H1 (cell line): ENCODE measurements around the gene SCAF1. TPM values are rescaled to one million over a fixed set of nuclear protein-coding genes. Genes with fewer than 3 reads are reported as not detected.

ENCODE experiments used
- CTCF ChIA-PET: fragments of 300-600 bp; sonication (Branson Sonifier 250); formaldehyde crosslinking; loops from one replicate; lab custom pipeline; 2021; ENCODE audit not compliant: partially characterized antibody; lab: Charles Lee
- POLR2A ChIA-PET: fragments of 300-600 bp; sonication (Branson Sonifier 250); formaldehyde crosslinking; loops from one replicate; lab custom pipeline; 2021; ENCODE audit warnings: inconsistent platforms; ENCODE audit not compliant: partially characterized antibody; lab: Charles Lee
- DNase-seq, 2 experiments: peaks; one replicate each; pipeline versions ENCODE4 v3.0.0 to v3.0.0-alpha.2; 2010 to 2022; ENCODE audit warnings: low spot score in 2 of 2, low read depth in 1 of 2, mixed read lengths in 1 of 2
- FAIRE-seq: peaks from 2 replicates; lab custom pipeline; 2011; peaks lifted over from hg19 to GRCh38; lab: Jason Lieb, UNC
- H2AFZ ChIP-seq: 2 replicates; pipeline ENCODE4 v1.8.1; 2012; ENCODE audit warnings: low read length, inconsistent platforms
- H2AK5ac ChIP-seq: 2 replicates; pipeline ENCODE4 v1.6.1; 2013; ENCODE audit warnings: low read depth, low read length
- H2BK120ac ChIP-seq: replicated peaks from 2 replicates; pipeline ENCODE3; 2013; ENCODE audit warnings: low read depth, low read length, inconsistent platforms
- H2BK12ac ChIP-seq: 2 replicates; pipeline ENCODE4 v1.6.1; 2013; ENCODE audit warnings: low read depth, low read length
- H2BK15ac ChIP-seq: 2 replicates; pipeline ENCODE4 v1.6.1; 2013; ENCODE audit warnings: low read length
- H2BK20ac ChIP-seq: 2 replicates; pipeline ENCODE4 v1.6.1; 2013; ENCODE audit warnings: low read length
- H2BK5ac ChIP-seq: 2 replicates; pipeline ENCODE4 v1.6.1; 2013; ENCODE audit warnings: low read depth, low read length
- H3K14ac ChIP-seq: 2 replicates; pipeline ENCODE4 v1.6.1; 2013; ENCODE audit warnings: inconsistent platforms; ENCODE audit not compliant: insufficient read length
- H3K18ac ChIP-seq: 2 replicates; pipeline ENCODE4 v1.6.1; 2013; ENCODE audit warnings: low read length; ENCODE audit errors: extremely low read depth
- H3K23ac ChIP-seq: 2 replicates; pipeline ENCODE4 v1.6.1; 2013; ENCODE audit warnings: inconsistent platforms; ENCODE audit not compliant: insufficient read length
- H3K23me2 ChIP-seq: 2 replicates; pipeline ENCODE4 v1.6.1; 2013; ENCODE audit warnings: low read depth, low read length
- H3K27ac ChIP-seq: 2 replicates; pipeline ENCODE4 v1.6.1; 2011; ENCODE audit warnings: low read depth, low read length, inconsistent platforms
- H3K27me3 ChIP-seq, 4 experiments: replicated peaks in 1 of 4; 1 replicate in 1 of 4; 2 replicates in 3 of 4; pipeline versions ENCODE4 v1.6.1 to v1.8.1; 2011 to 2013; ENCODE audit warnings: low read length in 3 of 4, mild to moderate bottlenecking in 3 of 4, inconsistent platforms in 2 of 4, mixed read lengths in 2 of 4, moderate library complexity in 1 of 4; ENCODE audit not compliant: control insufficient read depth in 3 of 4, insufficient read depth in 3 of 4; ENCODE audit errors: extremely low read depth in 1 of 4
- H3K36me3 ChIP-seq, 4 experiments: 2 replicates each; pipeline versions ENCODE4 v1.6.1 to v1.8.1; 2011 to 2013; ENCODE audit warnings: mild to moderate bottlenecking in 4 of 4, low read length in 3 of 4, moderate library complexity in 2 of 4, control low read depth in 1 of 4, inconsistent platforms in 1 of 4; ENCODE audit not compliant: insufficient read depth in 4 of 4, control insufficient read depth in 2 of 4
- H3K4ac ChIP-seq: replicated peaks from 2 replicates; pipeline ENCODE3; 2013; ENCODE audit warnings: low read length, low read depth, mixed read lengths, inconsistent platforms; ENCODE audit not compliant: insufficient read length
- H3K4me1 ChIP-seq, 4 experiments: replicated peaks in 1 of 4; 1 replicate in 1 of 4; 2 replicates in 3 of 4; pipeline versions ENCODE4 v1.6.1 to v1.8.1; 2011 to 2013; ENCODE audit warnings: low read length in 3 of 4, inconsistent platforms in 2 of 4, mixed read lengths in 1 of 4; ENCODE audit not compliant: insufficient read depth in 4 of 4, control insufficient read depth in 3 of 4
- H3K4me2 ChIP-seq, 2 experiments: 2 replicates each; pipeline versions ENCODE4 v1.6.1 to v1.8.1; 2011 to 2013; ENCODE audit warnings: low read depth in 2 of 2, low read length in 2 of 2, control low read depth in 1 of 2, inconsistent platforms in 1 of 2, mild to moderate bottlenecking in 1 of 2; ENCODE audit not compliant: insufficient read depth in 1 of 2
- H3K4me3 ChIP-seq, 4 experiments: fragments of 200-600, 300-600 bp in 1 of 4; sonication (generic), shearing (Covaris generic), sonication (Bioruptor Twin) in 1 of 4; 2 replicates each; pipeline versions ENCODE4 v1.5.1 to v1.8.1; 2011 to 2016; ENCODE audit warnings: low read length in 4 of 4, low read depth in 3 of 4, control low read depth in 2 of 4, inconsistent platforms in 2 of 4, mild to moderate bottlenecking in 2 of 4, mixed read lengths in 1 of 4, moderate library complexity in 1 of 4; ENCODE audit not compliant: insufficient read depth in 2 of 4; ENCODE audit errors: extremely low read depth in 1 of 4
- H3K56ac ChIP-seq: replicated peaks from 2 replicates; pipeline ENCODE3; 2013; ENCODE audit warnings: low read depth, mild to moderate bottlenecking, mixed read lengths, low read length, inconsistent platforms; ENCODE audit not compliant: insufficient read length
- H3K79me1 ChIP-seq: 2 replicates; pipeline ENCODE4 v1.6.1; 2013; ENCODE audit warnings: low read depth, low read length, control low read depth
- H3K79me2 ChIP-seq, 2 experiments: 2 replicates each; pipeline versions ENCODE4 v1.6.1 to v1.8.1; 2012 to 2013; ENCODE audit warnings: low read length in 2 of 2, mild to moderate bottlenecking in 2 of 2, inconsistent platforms in 1 of 2; ENCODE audit not compliant: insufficient read depth in 2 of 2, control insufficient read depth in 1 of 2
- H3K9ac ChIP-seq, 4 experiments: replicated peaks in 1 of 4; 1 replicate in 1 of 4; 2 replicates in 3 of 4; pipeline versions ENCODE4 v1.6.1 to v1.8.1; 2011 to 2013; ENCODE audit warnings: low read depth in 3 of 4, low read length in 3 of 4, control low read depth in 2 of 4, mild to moderate bottlenecking in 2 of 4, moderate library complexity in 2 of 4, inconsistent platforms in 1 of 4; ENCODE audit errors: extremely low read depth in 1 of 4
- H3K9me3 ChIP-seq, 2 experiments: 2 replicates each; pipeline versions ENCODE4 v1.6.1 to v1.8.1; 2012 to 2013; ENCODE audit warnings: mild to moderate bottlenecking in 2 of 2, moderate library complexity in 2 of 2, control low read depth in 1 of 2, inconsistent platforms in 1 of 2, low read depth in 1 of 2, low read length in 1 of 2, mixed read lengths in 1 of 2; ENCODE audit not compliant: insufficient read depth in 2 of 2
- H4K20me1 ChIP-seq, 2 experiments: replicated peaks in 1 of 2; 2 replicates each; pipeline versions ENCODE3 to v1.8.1; 2011 to 2013; ENCODE audit warnings: inconsistent platforms in 2 of 2, low read length in 2 of 2, mild to moderate bottlenecking in 1 of 2; ENCODE audit not compliant: insufficient read depth in 2 of 2, control insufficient read depth in 1 of 2
- H4K5ac ChIP-seq: 2 replicates; pipeline ENCODE4 v1.6.1; 2013; ENCODE audit warnings: low read length, low read depth, mixed read lengths, inconsistent platforms; ENCODE audit not compliant: insufficient read length
- H4K8ac ChIP-seq: 2 replicates; pipeline ENCODE4 v1.8.0; 2013; ENCODE audit warnings: mild to moderate bottlenecking, moderate library complexity, low read length, inconsistent platforms; ENCODE audit not compliant: insufficient read depth; ENCODE audit errors: extremely low read depth
- H4K91ac ChIP-seq: replicated peaks from 2 replicates; pipeline ENCODE3; 2013; ENCODE audit warnings: low read length, mixed read lengths, inconsistent platforms; ENCODE audit not compliant: insufficient read length
- ATF3 ChIP-seq: IDR thresholded peaks from 2 replicates; pipeline ENCODE4 v1.6.1; 2011; ENCODE audit warnings: low read depth, mild to moderate bottlenecking, low read length; ENCODE audit not compliant: insufficient read depth
- BACH1 ChIP-seq: IDR thresholded peaks from 2 replicates; pipeline ENCODE4 v1.6.1; 2012; ENCODE audit warnings: low read length, improper control_type of control experiment
- CEBPB ChIP-seq: IDR thresholded peaks from 2 replicates; pipeline ENCODE4 v1.6.1; 2012; ENCODE audit warnings: low read depth, low read length
- POLR2A ChIP-seq, 2 experiments: IDR thresholded peaks; 1 replicate in 1 of 2; 2 replicates in 1 of 2; pipeline ENCODE4 v1.6.1; 2011; ENCODE audit warnings: low read depth in 2 of 2, low read length in 2 of 2, mild to moderate bottlenecking in 2 of 2; ENCODE audit errors: control extremely low read depth in 1 of 2
- POLR2AphosphoS5 ChIP-seq: IDR thresholded peaks from 2 replicates; pipeline ENCODE4 v1.6.1; 2011; ENCODE audit warnings: low read depth, low read length
- RBBP5 ChIP-seq: IDR thresholded peaks from 2 replicates; pipeline ENCODE4 v1.7.1; 2012; ENCODE audit warnings: low read depth, mild to moderate bottlenecking, inconsistent platforms, low read length, moderate library complexity, borderline replicate concordance
- SIX5 ChIP-seq: IDR thresholded peaks from 2 replicates; pipeline ENCODE4 v1.6.1; 2011; ENCODE audit warnings: mild to moderate bottlenecking, low read depth, low read length
- SUZ12 ChIP-seq: fragments of 200-600 bp; sonication (generic); IDR thresholded peaks from 2 replicates; pipeline ENCODE4 v1.6.1; 2012; ENCODE audit warnings: mild to moderate bottlenecking, inconsistent platforms, low read length, moderate library complexity, mixed read lengths
- WGBS, 2 experiments: shearing (Covaris generic) in 1 of 2; methylation state at CpG; one replicate each; pipeline versions ENCODE4 v1.1.6 to v1.1.7; 2013 to 2015; ENCODE audit warnings: low lambda C conversion rate in 2 of 2, mixed read lengths in 2 of 2, inconsistent platforms in 1 of 2, low coverage in 1 of 2, missing lambda C conversion rate in 1 of 2; ENCODE audit not compliant: insufficient replicate concordance in 2 of 2, insufficient coverage in 1 of 2, insufficient read length in 1 of 2; ENCODE audit errors: extremely low coverage in 1 of 2, missing lambda C conversion rate in 1 of 2; 5-methylcytosine and 5-hydroxymethylcytosine counted together
- polyA plus RNA-seq, 7 experiments: library from polyadenylated mRNA; depleted of rRNA in 3 of 7; stranded (reverse) in 5 of 7; unstranded in 2 of 7; fragments of >200 nt in 5 of 7; fragments of 200-250 nt in 2 of 7; gene quantifications; 1 replicate in 5 of 7; 2 replicates in 1 of 7; 4 replicates in 1 of 7; pipeline versions ENCODE4 v1.2.1 to v1.2.3, GENCODE V29; 2011 to 2013; ENCODE audit warnings: missing spikeins in 2 of 7, mixed read lengths in 2 of 7
- total RNA-seq: library from RNA; stranded (reverse); fragmentation: NEBNext Ultra II Directional; extraction: Animal tissue kit (Norgen Biotek cat#: 25700); gene quantifications from 2 replicates; pipeline ENCODE4 v1.2.1, GENCODE V29; 2021

The SCAF1 gene
- total and polyA plus RNA-seq, 2 of the 8 experiments (the other 6 are each of a cell fraction or from before 2014, with no cell fraction given), result 9.7 to 81.7 TPM

DNA sequence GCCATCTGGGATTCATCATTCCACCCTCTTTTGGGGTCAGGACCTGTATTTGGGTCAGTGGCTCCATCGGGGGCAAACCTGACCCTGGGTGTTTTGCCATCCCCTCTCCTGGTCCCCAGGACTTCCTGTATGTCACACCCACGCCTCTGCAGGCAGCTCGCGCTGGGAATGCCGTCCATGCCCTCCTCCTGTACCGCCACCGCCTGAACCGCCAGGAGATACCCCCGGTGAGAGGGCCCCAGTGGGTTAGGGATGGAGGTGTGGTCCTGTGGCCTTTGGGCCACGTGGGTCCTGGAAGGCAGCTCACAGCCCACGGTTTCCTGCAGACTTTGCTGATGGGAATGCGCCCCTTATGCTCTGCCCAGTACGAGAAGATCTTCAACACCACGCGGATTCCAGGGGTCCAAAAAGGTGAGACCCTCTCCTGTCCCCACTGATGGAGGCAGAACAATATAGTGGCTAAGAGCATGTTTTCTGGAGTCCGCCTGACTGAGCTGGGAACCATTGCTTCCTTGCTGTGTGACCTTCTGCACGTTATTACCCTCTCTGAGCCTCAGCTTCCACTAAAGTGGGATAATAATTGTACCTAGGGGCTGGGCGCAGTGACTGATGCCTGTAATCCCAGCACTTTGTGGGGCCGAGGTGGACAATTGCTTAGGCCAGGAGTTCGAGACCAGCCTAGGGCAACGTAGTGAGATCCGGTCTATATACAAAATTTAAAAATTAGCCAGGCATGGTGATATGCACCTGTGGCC, 63.1 kb downstream of the SCAF1 start:
- Histone ChIP-seq H2AK5ac (no peak overlapping the region), H3K23ac (no peak overlapping the region), H3K4me2 (no peak overlapping the region), H2BK120ac (no peak overlapping the region), H3K9ac (no peak overlapping the region), H3K27ac (no peak overlapping the region), H3K56ac (no peak overlapping the region), H2BK20ac (no peak overlapping the region), H4K20me1 (peaks cover 0 to 2% of the 10 kb centered on the region in 2 experiments), H3K14ac (no peak overlapping the region), H3K4me1 (no peaks in the 10 kb centered on the region), H2BK5ac (no peak overlapping the region), H3K79me1 (no peaks in the 10 kb centered on the region), H3K23me2 (peaks cover 6% of the 10 kb centered on the region; the same call in 1 of the 2 replicates), H3K36me3 (peaks cover 10 to 32% (median 21%) of the 10 kb centered on the region in 4 experiments; a peak in 7 of 8 replicates), H3K79me2 (no peaks in the 10 kb centered on the region; a peak in 1 of 4 replicates), H3K4me3 (no peak overlapping the region), H3K18ac (no peak overlapping the region), H2BK15ac (no peak overlapping the region), H4K5ac (no peak overlapping the region), H2AFZ (no peak overlapping the region), H3K9me3 (no peaks in the 10 kb centered on the region), H4K8ac (no peak overlapping the region), H4K91ac (no peak overlapping the region), H3K27me3 (no peaks in the 10 kb centered on the region), H3K4ac (no peak overlapping the region), H2BK12ac (no peak overlapping the region)
- DNase-seq (no peak), FAIRE-seq (no peak)
- 91% methylated on average over 22 of the region's 22 CpGs; no CpG with 5 or more reads in 1 of the 2 experiments for WGBS, 2 experiments
- TF ChIP-seq SUZ12 (no peak), RBBP5 (no peak), POLR2AphosphoS5 (no peak), CEBPB (no peak), SIX5 (no peak), POLR2A (IDR thresholded peaks at IDR 0.05; ENCODE audit: control extremely low read depth in 1 of 2, low read depth in 2 of 2, low read length in 2 of 2) (no peak), BACH1 (no peak), ATF3 (no peak)
- CTCF ChIA-PET, result interaction anchor here (2.3 kb wide), 1 partner anchor 12 kb away, joined by 13 read pairs; no protein-coding TSS in a partner anchor
- POLR2A ChIA-PET, result interaction anchor here (0.9 to 3.4 kb wide), 5 partner anchors 9 to 29 kb away, joined by 3 to 14 read pairs (median 4); partner anchors contain the start of gene CPT1C
